GM06990 (cell line): Measurements from ENCODE around the gene PRKN.

Experiments
- DNase-seq: peaks from one replicate; pipeline ENCODE4 v3.0.0-alpha.2; 2011; ENCODE audit not compliant: insufficient read length; ENCODE audit errors: extremely low read depth
- H3K27me3 ChIP-seq: replicated peaks from 2 replicates; pipeline ENCODE4 v1.6.0; 2011; ENCODE audit warnings: low read length; ENCODE audit not compliant: control insufficient read depth, insufficient read depth
- H3K36me3 ChIP-seq: 2 replicates; pipeline ENCODE4 v1.5.1; 2011; ENCODE audit warnings: low read length; ENCODE audit not compliant: control insufficient read depth, insufficient read depth
- H3K4me3 ChIP-seq: replicated peaks from 2 replicates; pipeline ENCODE4 v1.5.1; 2011; ENCODE audit warnings: low read depth, mild to moderate bottlenecking, control low read depth, low read length
- TF ChIP-seq, protein P1 (sequence below): IDR thresholded peaks from 2 replicates; pipeline ENCODE4 v1.5.1; 2011; ENCODE audit warnings: low read length, control low read depth, mild to moderate bottlenecking, inconsistent platforms; ENCODE audit not compliant: insufficient read depth, poor library complexity, severe bottlenecking

The PRKN gene

DNA sequence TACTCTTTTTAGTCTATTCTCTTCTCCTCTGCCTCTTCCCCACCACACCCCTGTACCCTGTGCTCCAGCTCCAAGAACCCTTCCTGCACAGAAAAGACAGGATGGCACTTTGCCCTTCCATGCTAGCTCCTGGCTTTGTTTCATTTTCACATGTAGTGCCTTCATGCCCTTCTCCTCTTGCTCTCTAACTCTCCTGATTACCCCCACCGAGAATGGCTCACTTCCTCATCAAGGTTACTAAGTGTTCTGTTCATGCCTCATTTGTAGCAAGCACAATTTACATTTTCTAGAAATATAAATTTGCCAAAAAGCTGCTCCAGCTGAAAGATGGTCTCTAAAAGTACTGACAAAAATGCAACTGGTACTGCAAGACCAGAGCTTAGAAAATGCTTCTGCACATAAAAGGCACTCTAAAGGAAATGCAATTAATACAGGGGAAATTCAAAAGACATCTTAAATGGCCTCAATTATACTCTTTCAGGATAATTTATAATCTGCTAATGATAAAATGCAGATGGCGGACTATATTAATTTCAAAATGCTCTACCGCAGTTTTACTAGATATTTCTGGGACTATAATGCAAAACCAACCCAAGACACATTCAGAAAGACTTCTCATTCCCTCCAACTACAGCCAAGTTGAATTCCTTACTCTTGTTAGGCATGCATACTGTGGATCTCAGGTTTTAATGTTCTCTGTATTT is 570.2 kb downstream of the PRKN start:
- DNase-seq, result no peak
- H3K4me3 ChIP-seq, result no peak overlapping the region
- no peaks in the 10 kb centered on the region for H3K36me3 ChIP-seq
- TF ChIP-seq, protein P1, sequence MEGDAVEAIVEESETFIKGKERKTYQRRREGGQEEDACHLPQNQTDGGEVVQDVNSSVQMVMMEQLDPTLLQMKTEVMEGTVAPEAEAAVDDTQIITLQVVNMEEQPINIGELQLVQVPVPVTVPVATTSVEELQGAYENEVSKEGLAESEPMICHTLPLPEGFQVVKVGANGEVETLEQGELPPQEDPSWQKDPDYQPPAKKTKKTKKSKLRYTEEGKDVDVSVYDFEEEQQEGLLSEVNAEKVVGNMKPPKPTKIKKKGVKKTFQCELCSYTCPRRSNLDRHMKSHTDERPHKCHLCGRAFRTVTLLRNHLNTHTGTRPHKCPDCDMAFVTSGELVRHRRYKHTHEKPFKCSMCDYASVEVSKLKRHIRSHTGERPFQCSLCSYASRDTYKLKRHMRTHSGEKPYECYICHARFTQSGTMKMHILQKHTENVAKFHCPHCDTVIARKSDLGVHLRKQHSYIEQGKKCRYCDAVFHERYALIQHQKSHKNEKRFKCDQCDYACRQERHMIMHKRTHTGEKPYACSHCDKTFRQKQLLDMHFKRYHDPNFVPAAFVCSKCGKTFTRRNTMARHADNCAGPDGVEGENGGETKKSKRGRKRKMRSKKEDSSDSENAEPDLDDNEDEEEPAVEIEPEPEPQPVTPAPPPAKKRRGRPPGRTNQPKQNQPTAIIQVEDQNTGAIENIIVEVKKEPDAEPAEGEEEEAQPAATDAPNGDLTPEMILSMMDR, result no peak
- H3K27me3 ChIP-seq, result no peaks in the 10 kb centered on the region

DNA sequence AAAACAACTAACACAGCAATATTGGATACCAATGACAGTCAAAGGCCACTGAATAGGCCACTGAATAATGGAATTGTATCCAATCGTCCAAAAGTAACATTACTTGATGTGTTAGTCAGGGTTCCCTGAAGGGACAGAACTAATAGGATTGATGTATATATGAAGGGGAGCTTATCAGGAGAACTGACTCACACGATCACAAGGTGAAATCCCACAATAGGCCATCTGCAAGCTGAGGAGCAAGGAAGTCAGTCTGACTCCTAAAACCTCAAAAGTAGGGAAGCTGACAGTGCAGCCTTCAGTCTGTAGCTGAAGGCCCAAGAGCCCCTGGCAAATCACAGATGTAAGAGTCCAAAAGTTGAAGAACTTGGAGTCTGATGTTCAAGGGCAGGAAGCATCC is 571.4 kb downstream of the PRKN start:
- DNase-seq, result no peak
- no peaks in the 10 kb centered on the region for H3K27me3 ChIP-seq
- TF ChIP-seq, protein P1, result no peak
- no peak overlapping the region for H3K4me3 ChIP-seq
- no peaks in the 10 kb centered on the region for H3K36me3 ChIP-seq

DNA sequence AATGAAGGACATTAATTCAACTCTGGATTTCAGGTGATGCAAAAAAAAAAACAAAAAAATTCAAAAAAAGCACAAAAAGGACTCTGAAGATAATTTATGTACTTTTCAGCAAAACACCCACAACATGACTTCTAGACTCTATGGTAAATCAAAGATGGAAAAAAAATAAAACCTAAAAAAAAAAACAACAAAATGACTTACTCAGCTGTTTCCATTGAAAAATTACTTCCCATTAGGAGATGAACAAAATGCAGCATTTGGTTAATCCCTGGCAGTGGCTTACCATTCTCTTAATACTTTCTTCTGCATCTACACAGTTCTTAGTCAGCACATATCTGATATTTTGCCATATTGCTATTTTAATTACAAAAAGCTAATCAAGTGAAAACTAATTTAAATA is 572.6 kb downstream of the PRKN start:
- TF ChIP-seq, protein P1, result no peak
- no peaks in the 10 kb centered on the region for H3K36me3 ChIP-seq
- DNase-seq, result no peak
- no peaks in the 10 kb centered on the region for H3K27me3 ChIP-seq
- H3K4me3 ChIP-seq, result no peak overlapping the region

DNA sequence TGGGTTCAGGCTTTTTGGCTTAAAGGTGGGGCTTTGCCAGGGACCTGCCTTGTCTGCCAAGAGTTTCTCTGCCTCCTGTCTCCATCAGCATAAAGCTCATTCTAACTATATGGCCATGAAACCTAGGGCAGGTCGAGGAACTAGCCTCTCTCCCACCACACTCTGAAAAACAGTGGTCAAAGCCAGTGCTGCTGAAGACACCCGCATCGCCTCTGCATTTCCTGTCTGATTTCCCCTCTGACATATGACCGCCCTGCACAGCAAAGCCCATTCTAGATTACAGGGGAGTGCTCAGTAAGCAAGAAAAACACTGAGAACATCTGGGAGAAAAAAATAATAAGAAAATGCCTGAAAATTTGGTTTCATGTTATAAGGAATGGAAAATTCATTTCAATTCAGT is 573.6 kb downstream of the PRKN start:
- H3K27me3 ChIP-seq, result no peaks in the 10 kb centered on the region
- no peak for DNase-seq
- H3K36me3 ChIP-seq, result no peaks in the 10 kb centered on the region
- TF ChIP-seq, protein P1, result no peak
- no peak overlapping the region for H3K4me3 ChIP-seq

DNA sequence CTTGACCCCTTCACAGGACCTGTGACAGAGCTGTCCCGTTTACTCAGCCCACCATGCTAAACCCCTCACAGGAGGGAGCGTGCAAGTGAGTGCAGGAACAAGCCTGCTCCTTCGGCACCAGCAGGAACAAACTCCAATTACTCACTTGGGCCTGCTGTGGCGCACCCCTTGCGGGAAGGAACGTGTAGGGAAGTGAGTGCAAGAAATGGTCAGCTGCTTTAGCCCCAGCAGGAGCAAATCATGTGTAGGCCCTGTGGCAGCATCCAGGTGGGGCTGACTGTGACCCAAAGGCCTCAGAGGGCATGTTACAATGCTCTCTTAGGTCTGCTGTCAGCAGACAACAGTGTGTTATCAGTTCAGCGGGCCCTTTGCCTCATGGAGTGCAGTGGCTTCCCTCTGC is 574.4 kb downstream of the PRKN start:
- no peak for DNase-seq
- H3K36me3 ChIP-seq, result no peaks in the 10 kb centered on the region
- no peaks in the 10 kb centered on the region for H3K27me3 ChIP-seq
- TF ChIP-seq, protein P1, result no peak
- H3K4me3 ChIP-seq, result no peak overlapping the region
